MCF 10A (cell line): ENCODE data around the gene CSTA. TPM values are rescaled to one million over a fixed set of nuclear protein-coding genes. Genes with fewer than 3 reads are reported as not detected.
A peak's percentile ranks its signal among the peaks of the same experiment; 100 is the strongest.

Source experiments
- BruUV-seq: library from RNA; stranded (reverse); fragments of 400-500 nt; replicated peaks from 2 replicates; lab custom pipeline; 2021; lab: Mats Ljungman, UMichigan
- CTCF ChIA-PET: fragments of 300-600 bp; sonication (Branson Sonifier 250); formaldehyde crosslinking; extraction: SDS; loops from one replicate; lab custom pipeline; 2021; ENCODE audit warnings: antibody characterized with exemption, inconsistent platforms; lab: Yijun Ruan, JAX
- POLR2A ChIA-PET: fragments of 300-600, 350-650 bp; sonication (Branson Sonifier 250); formaldehyde crosslinking; extraction: SDS; loops from one replicate; lab custom pipeline; 2020; ENCODE audit warnings: antibody characterized with exemption, inconsistent platforms; lab: Yijun Ruan, JAX
- DNase-seq: peaks from one replicate; pipeline ENCODE4 v3.0.0-alpha.2; 2018; ENCODE audit not compliant: unreplicated experiment
- H3K27ac Mint-ChIP-seq: one replicate; pipeline ENCODE4 v1.8.0; 2022; ENCODE audit warnings: mild to moderate bottlenecking, low read depth, mixed read lengths; ENCODE audit not compliant: unreplicated experiment
- H3K27me3 Mint-ChIP-seq: one replicate; pipeline ENCODE4 v1.8.0; 2022; ENCODE audit warnings: mixed read lengths; ENCODE audit not compliant: insufficient read depth, unreplicated experiment
- H3K36me3 Mint-ChIP-seq: one replicate; pipeline ENCODE4 v1.8.0; 2022; ENCODE audit warnings: mild to moderate bottlenecking, moderate library complexity, mixed read lengths; ENCODE audit not compliant: insufficient read depth, unreplicated experiment
- H3K4me1 Mint-ChIP-seq: one replicate; pipeline ENCODE4 v1.8.0; 2022; ENCODE audit warnings: mixed read lengths; ENCODE audit not compliant: insufficient read depth, unreplicated experiment
- H3K4me3 Mint-ChIP-seq: one replicate; pipeline ENCODE4 v1.8.0; 2022; ENCODE audit warnings: mild to moderate bottlenecking, moderate library complexity, mixed read lengths; ENCODE audit not compliant: unreplicated experiment
- H3K9me3 Mint-ChIP-seq: one replicate; pipeline ENCODE4 v1.8.0; 2022; ENCODE audit warnings: mixed read lengths; ENCODE audit not compliant: unreplicated experiment
- CTCF ChIP-seq: fragments of 200-600 bp; IDR thresholded peaks from one replicate; pipeline ENCODE4 v1.8.0; 2022; ENCODE audit warnings: antibody characterized with exemption, mild to moderate bottlenecking; ENCODE audit not compliant: unreplicated experiment
- intact Hi-C: fragments of 100-400 bp; cut with micrococcal nuclease; formaldehyde crosslinking; loops from 2 replicates; pipeline ENCODE4 v1.14.1; 2022
- total RNA-seq: library from RNA; stranded (reverse); gene quantifications from 2 replicates; pipeline ENCODE4 v1.2.3, GENCODE V29; 2022

The CSTA gene
- total RNA-seq, 1 experiment from 2014 or later, result 133 TPM

- CTCF ChIA-PET, result interaction anchor here (0.5 to 2.4 kb wide), 13 partner anchors 11 to 421 kb away, joined by 3 to 13 read pairs (median 3); partner anchors contain the start of gene FAM162A
- no TSS peak for BruUV-seq
- no peak overlapping the region for H3K4me3 Mint-ChIP-seq
- H3K9me3 Mint-ChIP-seq, result peaks cover 7% of the 10 kb centered on the region
- TF ChIP-seq CTCF, result peak; percentile 33
- H3K4me1 Mint-ChIP-seq, result no peaks in the 10 kb centered on the region
- DNase-seq, result peak; percentile 55
- no peaks in the 10 kb centered on the region for H3K36me3 Mint-ChIP-seq
- intact Hi-C loops, result loop anchor here (2.0 kb wide), 1 partner anchor 199 kb away; no protein-coding TSS in a partner anchor
- H3K27ac Mint-ChIP-seq, result no peak overlapping the region
- H3K27me3 Mint-ChIP-seq, result no peaks in the 10 kb centered on the region
- POLR2A ChIA-PET, result interaction anchor here (1.1 to 1.4 kb wide), 2 partner anchors 14 to 198 kb away, joined by 3 to 4 read pairs; no protein-coding TSS in a partner anchor
Measured at GRCh38 chr3:122299872-122300460, 25.1 kb upstream of the CSTA start.

- no TSS peak for BruUV-seq
- POLR2A ChIA-PET, result no interaction called here
- Mint-ChIP-seq H3K36me3 (no peaks in the 10 kb centered on the region), H3K4me1 (no peaks in the 10 kb centered on the region), H3K9me3 (peaks cover 7% of the 10 kb centered on the region), H3K27me3 (no peaks in the 10 kb centered on the region), H3K27ac (no peak overlapping the region), H3K4me3 (no peak overlapping the region)
- TF ChIP-seq CTCF, result no peak
- DNase-seq, result no peak
- CTCF ChIA-PET, result interaction anchor here (0.8 to 7.3 kb wide), 5 partner anchors 12 to 199 kb away, joined by 3 to 165 read pairs (median 4); no protein-coding TSS in a partner anchor
- intact Hi-C loops, result loop anchor here (2.0 kb wide), 1 partner anchor 200 kb away; no protein-coding TSS in a partner anchor
Measured at GRCh38 chr3:122301063-122301462, 24.0 kb upstream of the CSTA start.

- CTCF ChIA-PET, result interaction anchor here (0.6 to 7.3 kb wide), 49 partner anchors 9 to 759 kb away, joined by 3 to 165 read pairs (median 5); partner anchors contain the start of genes CASR, CSTA, FAM162A and WDR5B
- intact Hi-C loops, result loop anchor here (1.0 to 2.0 kb wide), 2 partner anchors 50 to 79 kb away; partner anchors contain the start of gene FAM162A
- POLR2A ChIA-PET, result interaction anchor here (0.5 to 4.3 kb wide), 19 partner anchors 9 to 759 kb away, joined by 3 to 45 read pairs (median 4); partner anchors contain the start of genes CSTA, FAM162A, MIX23 and WDR5B
- H3K27ac Mint-ChIP-seq, result no peak overlapping the region
- no peaks in the 10 kb centered on the region for H3K27me3 Mint-ChIP-seq
- no peak overlapping the region for H3K4me3 Mint-ChIP-seq
- no TSS peak for BruUV-seq
- H3K9me3 Mint-ChIP-seq, result no peaks in the 10 kb centered on the region
- DNase-seq, result peak; percentile 52
- TF ChIP-seq CTCF, result peak; percentile 38
- no peaks in the 10 kb centered on the region for H3K4me1 Mint-ChIP-seq
- no peaks in the 10 kb centered on the region for H3K36me3 Mint-ChIP-seq
Measured at GRCh38 chr3:122305818-122306621, 19.0 kb upstream of the CSTA start.

GRCh38 chr3:122306622-122306953 is 18.5 kb upstream of the CSTA start:
- no peak for TF ChIP-seq CTCF
- intact Hi-C loops, result loop anchor here (1.0 to 2.0 kb wide), 2 partner anchors 50 to 78 kb away; partner anchors contain the start of gene FAM162A
- ChIA-PET POLR2A (interaction anchor here (0.8 to 4.3 kb wide), 15 partner anchors 12 to 555 kb away, joined by 3 to 45 read pairs (median 6); partner anchors contain the start of genes CSTA, FAM162A, MIX23 and WDR5B), CTCF (interaction anchor here (0.7 to 7.3 kb wide), 44 partner anchors 8 to 760 kb away, joined by 3 to 165 read pairs (median 5); partner anchors contain the start of genes CSTA, FAM162A and WDR5B)
- H3K27me3 Mint-ChIP-seq, result no peaks in the 10 kb centered on the region
- no peaks in the 10 kb centered on the region for H3K4me1 Mint-ChIP-seq
- BruUV-seq, result no TSS peak
- H3K36me3 Mint-ChIP-seq, result no peaks in the 10 kb centered on the region
- no peak overlapping the region for H3K4me3 Mint-ChIP-seq
- H3K9me3 Mint-ChIP-seq, result no peaks in the 10 kb centered on the region
- no peak overlapping the region for H3K27ac Mint-ChIP-seq
- DNase-seq, result no peak
